T-helper 2 cell (primary cell): Measurements from ENCODE around the gene UGCG.
"Not testable (repeated sequence)": the region's sequence is repeated elsewhere in the genome, so short reads cannot be mapped to it uniquely, and the experiment has no call there.

ENCODE experiments used
- DNase-seq, 5 experiments: peaks; one replicate each; pipeline versions ENCODE4 v3.0.0 to v3.0.0-alpha.2; 2012 to 2022

UGCG gene

GRCh38 chr9:111890867-111891266 is 5.7 kb upstream of the UGCG start:
- DNase-seq = not testable (repeated sequence)

GRCh38 chr9:111891910-111892499 is 4.6 kb upstream of the UGCG start:
- peak in 1 of 5 experiments; percentile 63 for DNase-seq

GRCh38 chr9:111896942-111897600 is 457 bp downstream of the UGCG start:
- DNase-seq = peak in 3 of 5 experiments; percentile 3 to 28 (median 7)

GRCh38 chr9:111897601-111898137 is 1.1 kb downstream of the UGCG start:
- DNase-seq = peak in 1 of 5 experiments; percentile 50

GRCh38 chr9:111898331-111899096 is 1.9 kb downstream of the UGCG start:
- peak in 1 of 5 experiments; percentile 44 for DNase-seq

- DNase-seq = no peak
Observed at GRCh38 chr9:111900151-111900857, 3.7 kb downstream of the UGCG start.

GRCh38 chr9:111900858-111901612 is 4.4 kb downstream of the UGCG start:
- no peak for DNase-seq

- no peak for DNase-seq
Observed at GRCh38 chr9:111902391-111903139, 6.0 kb downstream of the UGCG start.

- not testable (repeated sequence) for DNase-seq
Observed at GRCh38 chr9:111903535-111903934, 6.9 kb downstream of the UGCG start.

- DNase-seq = no peak
Observed at GRCh38 chr9:111904026-111904425, 7.4 kb downstream of the UGCG start.

GRCh38 chr9:111904891-111905291 is 8.3 kb downstream of the UGCG start:
- no peak for DNase-seq

GRCh38 chr9:111907147-111907546 is 10.5 kb downstream of the UGCG start:
- DNase-seq = no peak

- no peak for DNase-seq
Observed at GRCh38 chr9:111909444-111909843, 12.8 kb downstream of the UGCG start.

GRCh38 chr9:111910428-111910827 is 13.8 kb downstream of the UGCG start:
- DNase-seq = peak in 1 of 5 experiments; percentile 71

GRCh38 chr9:111913159-111913558 is 16.5 kb downstream of the UGCG start:
- no peak for DNase-seq

- peak in 1 of 5 experiments; percentile 19 for DNase-seq
Observed at GRCh38 chr9:111914749-111915424, 18.3 kb downstream of the UGCG start.

GRCh38 chr9:111915425-111915758 is 18.8 kb downstream of the UGCG start:
- DNase-seq = peak in 1 of 5 experiments; percentile 11

GRCh38 chr9:111916234-111916645 is 19.6 kb downstream of the UGCG start:
- peak in 1 of 5 experiments; percentile 77 for DNase-seq

- no peak for DNase-seq
Observed at GRCh38 chr9:111917201-111917600, 20.6 kb downstream of the UGCG start.

GRCh38 chr9:111917980-111918379 is 21.4 kb downstream of the UGCG start:
- DNase-seq = no peak

- no peak for DNase-seq
Observed at GRCh38 chr9:111919875-111920274, 23.3 kb downstream of the UGCG start.
